GM23248 (cell line): Measurements from ENCODE around the gene ARID1B.

ENCODE experiments used
- EZH2 ChIP-seq: fragments of 200-600 bp; sonication (generic); IDR thresholded peaks from 2 replicates; pipeline ENCODE4 v1.6.1; 2018; ENCODE audit warnings: antibody characterized with exemption, mild to moderate bottlenecking; ENCODE audit not compliant: insufficient read depth, poor library complexity, severe bottlenecking
- EZH2phosphoT487 ChIP-seq: fragments of 200-600 bp; sonication (generic); IDR thresholded peaks from 2 replicates; pipeline ENCODE4 v1.6.1; 2018; ENCODE audit warnings: antibody characterized with exemption, moderate library complexity, mild to moderate bottlenecking, low read depth; ENCODE audit not compliant: insufficient read depth

DNA sequence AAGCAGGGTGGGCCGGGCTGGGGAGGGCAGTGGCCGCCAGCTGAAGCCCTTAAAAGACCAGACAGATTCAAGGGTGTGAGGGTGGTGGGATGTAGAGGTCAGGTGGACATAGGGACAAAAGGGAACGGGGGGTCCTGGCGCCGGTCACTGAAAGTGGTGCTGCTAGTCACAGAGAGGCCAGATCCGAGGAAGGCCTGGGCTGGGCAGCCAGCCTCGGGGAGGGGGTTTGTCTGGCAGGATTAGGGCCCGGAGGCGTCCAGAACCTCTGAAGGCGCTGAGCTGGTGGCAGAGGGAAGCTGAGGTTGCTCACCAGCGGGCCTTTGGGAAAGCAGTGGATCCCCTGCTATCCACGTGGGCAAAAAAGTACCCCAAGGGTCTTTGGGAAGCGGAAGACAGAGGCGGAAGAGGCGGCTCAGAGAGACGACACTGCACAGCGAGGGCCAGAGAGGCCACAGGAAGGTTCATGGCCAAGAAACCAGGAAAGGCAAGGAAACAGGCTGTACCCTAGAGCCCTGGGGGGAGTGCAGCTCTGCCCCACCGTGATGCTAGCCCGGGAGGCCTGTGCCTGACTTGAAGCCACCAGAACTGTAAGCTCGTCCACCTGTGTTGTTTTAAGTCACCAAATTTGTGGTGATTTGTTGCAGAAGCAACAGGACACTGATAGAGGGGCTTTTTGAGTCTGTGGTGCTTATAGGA, 440.2 kb downstream of the ARID1B start:
- TF ChIP-seq EZH2 (no peak), EZH2phosphoT487 (no peak)
